Parathyroid adenoma (tissue), 2 donors: ENCODE data around the gene MPLKIP.
"Not testable (repeated sequence)": the region's sequence is repeated elsewhere in the genome, so short reads cannot be mapped to it uniquely, and the experiment has no call there.

Experiments used
- H2AFZ ChIP-seq: fragments of 300-600 bp; sonication (generic); one replicate; pipeline ENCODE4 v1.7.0; 2017; ENCODE audit warnings: antibody characterized with exemption, mild to moderate bottlenecking
- H3K27ac ChIP-seq: fragments of 300-600 bp; sonication (generic); one replicate; pipeline ENCODE4 v1.7.0; 2017
- H3K27me3 ChIP-seq: fragments of 300-600 bp; sonication (generic); one replicate; pipeline ENCODE4 v1.7.0; 2017; ENCODE audit warnings: low read length; ENCODE audit not compliant: control insufficient read depth, insufficient read depth
- H3K36me3 ChIP-seq: fragments of 300-600 bp; sonication (generic); one replicate; pipeline ENCODE4 v1.7.0; 2017; ENCODE audit warnings: low read length; ENCODE audit not compliant: control insufficient read depth, insufficient read depth
- H3K4me1 ChIP-seq: fragments of 300-600 bp; sonication (generic); one replicate; pipeline ENCODE4 v1.7.0; 2017; ENCODE audit warnings: control low read depth
- H3K4me2 ChIP-seq: fragments of 300-600 bp; sonication (generic); one replicate; pipeline ENCODE4 v1.7.0; 2017; ENCODE audit warnings: low read length
- H3K4me3 ChIP-seq: fragments of 300-600 bp; sonication (generic); one replicate; pipeline ENCODE4 v1.7.0; 2017; ENCODE audit warnings: low read depth, low read length
- H3K79me2 ChIP-seq: fragments of 300-600 bp; sonication (generic); one replicate; pipeline ENCODE4 v1.7.0; 2017; ENCODE audit warnings: control low read depth
- H3K9ac ChIP-seq: fragments of 300-600 bp; sonication (generic); one replicate; pipeline ENCODE4 v1.7.0; 2017; ENCODE audit warnings: mild to moderate bottlenecking
- H3K9me3 ChIP-seq: fragments of 300-600 bp; sonication (generic); one replicate; pipeline ENCODE4 v1.7.0; 2017; ENCODE audit warnings: low read length; ENCODE audit not compliant: control insufficient read depth
- CTCF ChIP-seq: fragments of 300-600 bp; sonication (generic); IDR thresholded peaks from one replicate; pipeline ENCODE4 v1.7.0; 2017; ENCODE audit warnings: antibody characterized with exemption, mild to moderate bottlenecking
- donor health status: primary hyperparathyroidism.

The MPLKIP gene

GRCh38 chr7:40148671-40149070 lies 14.2 kb upstream of the MPLKIP start:
- TF ChIP-seq CTCF: no peak
- H3K4me3 ChIP-seq: no peak overlapping the region

GRCh38 chr7:40148247-40148580 lies 13.8 kb upstream of the MPLKIP start:
- H3K9me3 ChIP-seq, H3K4me2 ChIP-seq, H3K4me1 ChIP-seq: not testable (repeated sequence)

More at GRCh38 chr7:40148671-40149070, 14.2 kb upstream of the MPLKIP start:
- Histone ChIP-seq H3K9me3 (no peaks in the 10 kb centered on the region), H3K4me2 (no peak overlapping the region), H3K27me3 (no peaks in the 10 kb centered on the region), H3K27ac (no peak overlapping the region), H3K36me3 (no peaks in the 10 kb centered on the region), H2AFZ (no peak overlapping the region), H3K79me2 (no peaks in the 10 kb centered on the region), H3K9ac (no peak overlapping the region), H3K4me1 (no peaks in the 10 kb centered on the region)

DNA sequence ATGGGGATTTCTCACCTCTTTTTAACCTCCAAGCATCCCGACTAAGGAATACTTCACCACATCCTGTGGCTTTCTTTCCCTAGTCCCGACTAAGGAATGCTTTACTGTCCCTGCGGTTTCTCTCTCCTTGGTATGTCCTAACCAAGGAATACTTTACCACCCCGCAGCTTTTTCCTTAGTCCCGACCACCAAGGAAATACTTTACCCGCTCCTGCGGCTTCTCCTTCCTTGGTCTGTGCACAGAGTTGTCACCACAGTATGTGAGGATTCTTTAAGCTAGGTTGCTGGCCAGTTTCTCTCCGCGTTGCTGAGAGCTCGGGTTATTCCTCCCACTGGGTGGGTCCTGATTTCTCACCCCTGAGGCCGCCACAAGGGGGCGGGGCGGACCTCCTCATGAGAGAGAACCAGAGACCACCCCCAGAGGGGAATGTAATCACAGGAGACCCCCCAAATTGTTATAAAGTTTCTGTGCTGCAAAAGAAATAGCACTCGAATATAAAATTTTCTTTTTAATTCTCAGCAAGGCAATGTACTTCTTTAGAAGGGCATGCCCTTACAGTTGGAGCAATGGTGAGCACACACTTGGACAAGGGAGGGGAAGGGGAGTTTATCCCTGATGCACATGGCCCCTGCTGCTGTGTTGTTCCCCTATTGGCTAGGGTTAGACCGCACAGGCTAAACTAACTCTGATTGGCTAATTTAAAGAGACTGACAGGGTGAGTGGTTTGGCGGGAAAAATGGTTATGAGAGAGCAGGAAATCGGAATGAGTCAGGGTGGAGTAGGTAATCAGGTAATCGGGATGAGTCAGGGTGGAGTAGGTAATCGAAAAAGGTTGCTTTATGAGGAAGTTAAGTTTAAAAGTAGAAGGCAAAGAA lies 13.2 kb upstream of the MPLKIP start:
- Histone ChIP-seq H3K27ac (no peak overlapping the region), H2AFZ (no peak overlapping the region), H3K4me3 (no peak overlapping the region), H3K9me3 (no peaks in the 10 kb centered on the region), H3K9ac (no peak overlapping the region), H3K4me2 (no peak overlapping the region), H3K79me2 (no peaks in the 10 kb centered on the region), H3K27me3 (no peaks in the 10 kb centered on the region), H3K4me1 (no peaks in the 10 kb centered on the region), H3K36me3 (no peaks in the 10 kb centered on the region)
- TF ChIP-seq CTCF: no peak

More at GRCh38 chr7:40148247-40148580, 13.8 kb upstream of the MPLKIP start:
- not testable (repeated sequence) for H3K27ac ChIP-seq, H3K27me3 ChIP-seq, H2AFZ ChIP-seq, H3K36me3 ChIP-seq, H3K9ac ChIP-seq, H3K4me3 ChIP-seq, H3K79me2 ChIP-seq

GRCh38 chr7:40145596-40146130 lies 11.2 kb upstream of the MPLKIP start:
- not testable (repeated sequence) for H3K4me1 ChIP-seq, H3K27me3 ChIP-seq, H3K9ac ChIP-seq, H3K36me3 ChIP-seq, H3K4me3 ChIP-seq, H2AFZ ChIP-seq, H3K27ac ChIP-seq, H3K4me2 ChIP-seq, H3K9me3 ChIP-seq, H3K79me2 ChIP-seq

GRCh38 chr7:40141916-40142315 lies 7.5 kb upstream of the MPLKIP start:
- H3K27ac ChIP-seq, H3K4me3 ChIP-seq, H3K36me3 ChIP-seq, H3K79me2 ChIP-seq, H3K4me2 ChIP-seq, H3K9ac ChIP-seq, H3K4me1 ChIP-seq, H3K27me3 ChIP-seq, H3K9me3 ChIP-seq, H2AFZ ChIP-seq: not testable (repeated sequence)

- not testable (repeated sequence) for H3K36me3 ChIP-seq, H3K27ac ChIP-seq, H3K4me2 ChIP-seq, H3K79me2 ChIP-seq, H3K9me3 ChIP-seq, H3K9ac ChIP-seq, H3K27me3 ChIP-seq, H2AFZ ChIP-seq, H3K4me1 ChIP-seq, H3K4me3 ChIP-seq
Observed at GRCh38 chr7:40139891-40140290, 5.5 kb upstream of the MPLKIP start.
